Fibroblast of the aortic adventitia (primary cell): ENCODE measurements around the gene RAPGEF3. TPM values are rescaled to one million over a fixed set of nuclear protein-coding genes. Genes with fewer than 3 reads are reported as not detected.

ENCODE experiments used
- DNase-seq: peaks from one replicate; pipeline ENCODE4 v3.0.0-alpha.2; 2010; ENCODE audit warnings: low read depth
- H3K4me3 ChIP-seq: 2 replicates; pipeline ENCODE4 v1.5.1; 2011; ENCODE audit warnings: low read depth, mild to moderate bottlenecking, control low read depth, low read length, moderate library complexity
- CTCF ChIP-seq: IDR thresholded peaks from 2 replicates; pipeline ENCODE4 v1.5.1; 2011; ENCODE audit warnings: mild to moderate bottlenecking, low read length, control low read depth, inconsistent platforms; ENCODE audit not compliant: insufficient read depth
- total RNA-seq: library from RNA; depleted of rRNA; stranded (reverse); fragments of >200 nt; gene quantifications from 2 replicates; pipeline ENCODE4 v1.2.3, GENCODE V29; 2012; ENCODE audit warnings: low replicate concordance

Gene RAPGEF3
- total RNA-seq, 1 donor = 5.2 TPM

- DNase-seq = no peak
- TF ChIP-seq CTCF = peak; percentile 19
- H3K4me3 ChIP-seq = no peak overlapping the region
Measured at GRCh38 chr12:47744005-47744651, 14.6 kb downstream of the RAPGEF3 start.

- DNase-seq = no peak
- TF ChIP-seq CTCF = no peak
- H3K4me3 ChIP-seq = no peak overlapping the region
Measured at GRCh38 chr12:47743311-47743860, 15.3 kb downstream of the RAPGEF3 start.

GRCh38 chr12:47742253-47742825 is 16.3 kb downstream of the RAPGEF3 start:
- DNase-seq = peak; percentile 41
- peak; percentile 99 for TF ChIP-seq CTCF

GRCh38 chr12:47741340-47741703 is 17.4 kb downstream of the RAPGEF3 start:
- no peak for DNase-seq
- no peak for TF ChIP-seq CTCF
- H3K4me3 ChIP-seq = no peak overlapping the region

More at GRCh38 chr12:47742253-47742825, 16.3 kb downstream of the RAPGEF3 start:
- H3K4me3 ChIP-seq = no peak overlapping the region

GRCh38 chr12:47740606-47741339 is 17.9 kb downstream of the RAPGEF3 start:
- no peak for DNase-seq
- no peak for TF ChIP-seq CTCF
- H3K4me3 ChIP-seq = no peak overlapping the region

GRCh38 chr12:47739979-47740378 is 18.7 kb downstream of the RAPGEF3 start:
- no peak for DNase-seq

More at GRCh38 chr12:47739979-47740378, 18.7 kb downstream of the RAPGEF3 start:
- no peak overlapping the region for H3K4me3 ChIP-seq
- no peak for TF ChIP-seq CTCF
